Testis (tissue), 3 donors: ENCODE measurements around the gene RSBN1. TPM values are rescaled to one million over a fixed set of nuclear protein-coding genes. Genes with fewer than 3 reads are reported as not detected.

Experiments used
- DNase-seq: peaks from one replicate; pipeline ENCODE4 v3.0.0-alpha.2; 2019
- H3K27ac ChIP-seq, 2 donors: fragments of 200-600 bp; sonication (generic); one replicate each; pipeline ENCODE4 v1.5.1; 2019
- H3K27me3 ChIP-seq: fragments of 200-600 bp; sonication (generic); one replicate; pipeline ENCODE4 v1.5.1; 2019
- H3K36me3 ChIP-seq: fragments of 200-600 bp; sonication (generic); one replicate; pipeline ENCODE4 v1.5.1; 2017; ENCODE audit warnings: low read depth; ENCODE audit errors: missing control alignments
- H3K4me1 ChIP-seq: fragments of 200-600 bp; sonication (generic); one replicate; pipeline ENCODE4 v1.5.1; 2019
- H3K4me3 ChIP-seq, 2 donors: fragments of 200-600 bp; sonication (generic); one replicate each; pipeline ENCODE4 v1.5.1; 2017 to 2019
- H3K9me3 ChIP-seq: fragments of 200-600 bp; sonication (generic); one replicate; pipeline ENCODE4 v1.5.1; 2017
- POLR2A ChIP-seq: fragments of 450-650 bp; IDR thresholded peaks from one replicate; pipeline ENCODE4 v1.6.1; 2017; ENCODE audit warnings: antibody characterized with exemption, mild to moderate bottlenecking, moderate library complexity
- WGBS, 2 donors: methylation state at CpG; one replicate each; pipeline ENCODE4 v1.1.5; 2018; 5-methylcytosine and 5-hydroxymethylcytosine counted together
- intact Hi-C: fragments of 100-400 bp; cut with DNase I; formaldehyde crosslinking; loops from one replicate; pipeline ENCODE4 v1.15.1; 2023; ENCODE audit warnings: low total_unique reads
- polyA plus RNA-seq: library from polyadenylated mRNA; stranded (reverse); fragments of 350-450 nt; fragmentation: Illumina TruSeq; extraction: RNeasy Lipid Tissue Mini Kit (QIAGEN cat#74804); gene quantifications from one replicate; pipeline ENCODE4 v1.2.3, GENCODE V29; 2014; ENCODE audit warnings: low read depth, low replicate concordance; ENCODE audit not compliant: insufficient read depth
- total RNA-seq, 2 donors: library from RNA; depleted of rRNA; stranded (reverse); fragments of >200 nt; gene quantifications; one replicate each; pipeline ENCODE4 v1.2.3, GENCODE V29; 2016
- TF ChIP-seq, protein P1 (sequence below), 3 experiments: fragments of 450-650 bp in 2 of 3; fragments of 200-600 bp in 1 of 3; sonication (generic) in 1 of 3; IDR thresholded peaks; one replicate each; pipeline ENCODE4 v1.5.1; 2016 to 2019; ENCODE audit warnings: antibody characterized with exemption in 3 of 3, mild to moderate bottlenecking in 2 of 3, moderate library complexity in 1 of 3

The RSBN1 gene
- total and polyA plus RNA-seq, 3 donors from 2014 or later: 27.5 to 32.5 (median 28.5) TPM

DNA sequence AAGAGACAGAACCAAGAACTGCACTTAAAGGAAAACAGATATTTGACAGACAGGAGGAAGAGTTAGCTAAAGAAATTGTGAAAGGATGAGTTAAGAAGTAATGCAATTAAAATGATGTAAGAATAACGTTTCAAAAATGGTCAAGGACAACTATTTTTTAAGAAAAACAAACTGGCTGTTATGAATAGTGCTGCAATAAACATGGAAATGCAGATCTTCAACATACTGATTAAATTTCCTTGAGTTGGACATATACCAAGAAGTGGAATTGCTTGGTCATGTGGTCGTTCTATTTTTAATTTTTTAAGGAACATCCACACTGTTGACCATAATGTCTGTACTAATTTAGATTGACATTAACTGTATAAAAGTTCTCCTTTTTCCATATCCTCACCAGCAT lies 29.9 kb downstream of the RSBN1 start:
- intact Hi-C loops: no loop called here
- H3K27ac ChIP-seq: no peak overlapping the region
- H3K36me3 ChIP-seq: no peaks in the 10 kb centered on the region
- TF ChIP-seq POLR2A: no peak
- TF ChIP-seq, protein P1, sequence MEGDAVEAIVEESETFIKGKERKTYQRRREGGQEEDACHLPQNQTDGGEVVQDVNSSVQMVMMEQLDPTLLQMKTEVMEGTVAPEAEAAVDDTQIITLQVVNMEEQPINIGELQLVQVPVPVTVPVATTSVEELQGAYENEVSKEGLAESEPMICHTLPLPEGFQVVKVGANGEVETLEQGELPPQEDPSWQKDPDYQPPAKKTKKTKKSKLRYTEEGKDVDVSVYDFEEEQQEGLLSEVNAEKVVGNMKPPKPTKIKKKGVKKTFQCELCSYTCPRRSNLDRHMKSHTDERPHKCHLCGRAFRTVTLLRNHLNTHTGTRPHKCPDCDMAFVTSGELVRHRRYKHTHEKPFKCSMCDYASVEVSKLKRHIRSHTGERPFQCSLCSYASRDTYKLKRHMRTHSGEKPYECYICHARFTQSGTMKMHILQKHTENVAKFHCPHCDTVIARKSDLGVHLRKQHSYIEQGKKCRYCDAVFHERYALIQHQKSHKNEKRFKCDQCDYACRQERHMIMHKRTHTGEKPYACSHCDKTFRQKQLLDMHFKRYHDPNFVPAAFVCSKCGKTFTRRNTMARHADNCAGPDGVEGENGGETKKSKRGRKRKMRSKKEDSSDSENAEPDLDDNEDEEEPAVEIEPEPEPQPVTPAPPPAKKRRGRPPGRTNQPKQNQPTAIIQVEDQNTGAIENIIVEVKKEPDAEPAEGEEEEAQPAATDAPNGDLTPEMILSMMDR (IDR thresholded peaks at IDR 0.05): no peak
- H3K27me3 ChIP-seq: no peaks in the 10 kb centered on the region
- H3K9me3 ChIP-seq: no peaks in the 10 kb centered on the region
- peaks cover 12% of the 10 kb centered on the region for H3K4me1 ChIP-seq
- H3K4me3 ChIP-seq: no peak overlapping the region
- WGBS, 2 donors: 26 to 28% methylated on average over 2 of the region's 2 CpGs
- DNase-seq: no peak

GRCh38 chr1:113780374-113781146 lies 31.7 kb downstream of the RSBN1 start:
- Histone ChIP-seq H3K27ac (no peak overlapping the region), H3K4me1 (peaks cover 12% of the 10 kb centered on the region), H3K4me3 (no peak overlapping the region), H3K9me3 (no peaks in the 10 kb centered on the region), H3K27me3 (no peaks in the 10 kb centered on the region), H3K36me3 (no peaks in the 10 kb centered on the region)
- WGBS, 2 donors: 78 to 80% methylated on average over 5 of the region's 5 CpGs
- no peak for TF ChIP-seq POLR2A
- TF ChIP-seq, protein P1 (IDR thresholded peaks at IDR 0.05): no peak
- DNase-seq: no peak
- intact Hi-C loops: no loop called here

- Histone ChIP-seq H3K9me3 (no peaks in the 10 kb centered on the region), H3K4me3 (no peak overlapping the region), H3K36me3 (no peaks in the 10 kb centered on the region), H3K27me3 (no peaks in the 10 kb centered on the region), H3K27ac (no peak overlapping the region), H3K4me1 (peaks cover 12% of the 10 kb centered on the region)
- WGBS, 2 donors: 92 to 94% methylated on average over 6 of the region's 6 CpGs
- TF ChIP-seq, protein P1 (IDR thresholded peaks at IDR 0.05): no peak
- no peak for DNase-seq
- intact Hi-C loops: no loop called here
These were observed 32.7 kb downstream of the RSBN1 start for GRCh38 chr1:113779542-113779941.

GRCh38 chr1:113777561-113777960 lies 34.7 kb downstream of the RSBN1 start:
- H3K27ac ChIP-seq: no peak overlapping the region
- H3K27me3 ChIP-seq: no peaks in the 10 kb centered on the region
- WGBS, 2 donors: 84 to 94% methylated on average over 4 of the region's 4 CpGs
- intact Hi-C loops: no loop called here
- no peaks in the 10 kb centered on the region for H3K36me3 ChIP-seq
- TF ChIP-seq, protein P1 (IDR thresholded peaks at IDR 0.05): no peak
- no peak for TF ChIP-seq POLR2A
- H3K9me3 ChIP-seq: no peaks in the 10 kb centered on the region
- no peak for DNase-seq
- no peak overlapping the region for H3K4me3 ChIP-seq
- H3K4me1 ChIP-seq: no peaks in the 10 kb centered on the region

- Histone ChIP-seq H3K4me3 (no peak overlapping the region), H3K36me3 (no peaks in the 10 kb centered on the region), H3K27ac (no peak overlapping the region), H3K9me3 (no peaks in the 10 kb centered on the region), H3K4me1 (no peaks in the 10 kb centered on the region), H3K27me3 (no peaks in the 10 kb centered on the region)
- TF ChIP-seq, protein P1 (IDR thresholded peaks at IDR 0.05): no peak
- no peak for TF ChIP-seq POLR2A
- no peak for DNase-seq
- 65 to 79% methylated on average over 1 of the region's 1 CpG for WGBS, 2 donors
- intact Hi-C loops: no loop called here
These were observed 42.2 kb downstream of the RSBN1 start for GRCh38 chr1:113770031-113770430.
